ENCODE data around the gene TCF25. TPM values are rescaled to one million over a fixed set of nuclear protein-coding genes. Genes with fewer than 3 reads are reported as not detected.

Gene TCF25
- total RNA-seq, 2 donors from 2014 or later: 166 to 247 TPM

DNA sequence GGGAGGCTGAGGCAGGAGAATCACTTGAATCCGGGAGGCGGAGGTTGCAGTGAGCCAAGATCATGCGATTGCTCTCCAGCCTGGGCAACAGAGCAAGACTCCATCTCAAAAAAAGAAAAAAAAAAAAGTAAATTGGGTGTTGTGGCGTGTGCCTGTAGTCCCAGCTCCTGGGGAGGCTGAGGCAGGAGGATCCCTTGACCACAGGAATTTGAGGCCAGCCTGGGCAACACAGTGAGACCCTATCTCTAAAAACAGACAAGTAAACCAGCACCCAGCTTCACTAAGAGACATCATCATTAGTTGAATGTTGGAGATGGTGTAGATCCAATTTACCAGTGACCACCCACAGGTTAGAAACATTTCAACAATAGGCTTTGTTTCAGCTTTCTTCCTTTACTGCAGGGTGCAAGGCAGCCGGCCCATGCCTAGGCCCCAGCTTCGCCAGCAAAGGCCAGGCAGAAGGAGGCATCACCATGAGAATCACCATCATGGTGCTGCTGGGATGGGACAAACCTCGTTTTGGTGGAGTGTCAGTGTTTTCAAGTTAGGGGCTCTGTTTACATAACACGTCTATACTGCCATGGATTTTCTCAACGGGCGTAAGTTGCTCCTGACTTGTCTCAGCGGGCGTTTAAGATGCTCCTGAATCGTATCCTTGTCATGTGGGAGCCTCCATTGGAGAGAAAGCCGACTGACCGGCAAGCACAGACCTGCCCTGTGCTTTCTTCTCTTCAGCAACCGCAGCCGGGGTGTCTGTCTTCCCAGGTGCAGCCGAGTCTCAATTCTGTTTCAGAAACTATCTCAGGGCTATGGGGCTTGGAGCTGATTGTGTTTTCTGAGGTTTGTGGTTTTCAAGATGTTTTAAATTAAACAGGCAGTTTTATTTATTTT, 7.3 kb downstream of the TCF25 start:
- no peak for DNase-seq (ENCODE audit: low spot score)
- H3K27me3 ChIP-seq (replicated peaks; ENCODE audit: insufficient read depth): no peaks in the 10 kb centered on the region
- H3K9me3 ChIP-seq: no peaks in the 10 kb centered on the region
- H3K27ac ChIP-seq: no peak overlapping the region
- H3K4me3 ChIP-seq: no peak overlapping the region
- TF ChIP-seq, protein P1, sequence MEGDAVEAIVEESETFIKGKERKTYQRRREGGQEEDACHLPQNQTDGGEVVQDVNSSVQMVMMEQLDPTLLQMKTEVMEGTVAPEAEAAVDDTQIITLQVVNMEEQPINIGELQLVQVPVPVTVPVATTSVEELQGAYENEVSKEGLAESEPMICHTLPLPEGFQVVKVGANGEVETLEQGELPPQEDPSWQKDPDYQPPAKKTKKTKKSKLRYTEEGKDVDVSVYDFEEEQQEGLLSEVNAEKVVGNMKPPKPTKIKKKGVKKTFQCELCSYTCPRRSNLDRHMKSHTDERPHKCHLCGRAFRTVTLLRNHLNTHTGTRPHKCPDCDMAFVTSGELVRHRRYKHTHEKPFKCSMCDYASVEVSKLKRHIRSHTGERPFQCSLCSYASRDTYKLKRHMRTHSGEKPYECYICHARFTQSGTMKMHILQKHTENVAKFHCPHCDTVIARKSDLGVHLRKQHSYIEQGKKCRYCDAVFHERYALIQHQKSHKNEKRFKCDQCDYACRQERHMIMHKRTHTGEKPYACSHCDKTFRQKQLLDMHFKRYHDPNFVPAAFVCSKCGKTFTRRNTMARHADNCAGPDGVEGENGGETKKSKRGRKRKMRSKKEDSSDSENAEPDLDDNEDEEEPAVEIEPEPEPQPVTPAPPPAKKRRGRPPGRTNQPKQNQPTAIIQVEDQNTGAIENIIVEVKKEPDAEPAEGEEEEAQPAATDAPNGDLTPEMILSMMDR (IDR thresholded peaks at IDR 0.05): no peak
- no peak for ATAC-seq (ENCODE audit: insufficient number of reproducible peaks, low FRiP score, low read depth)
- no peaks in the 10 kb centered on the region for H3K4me1 ChIP-seq (ENCODE audit: control insufficient read depth in 1 of 2, low read depth in 2 of 2)
- H3K36me3 ChIP-seq: peaks cover 68% of the 10 kb centered on the region

DNA sequence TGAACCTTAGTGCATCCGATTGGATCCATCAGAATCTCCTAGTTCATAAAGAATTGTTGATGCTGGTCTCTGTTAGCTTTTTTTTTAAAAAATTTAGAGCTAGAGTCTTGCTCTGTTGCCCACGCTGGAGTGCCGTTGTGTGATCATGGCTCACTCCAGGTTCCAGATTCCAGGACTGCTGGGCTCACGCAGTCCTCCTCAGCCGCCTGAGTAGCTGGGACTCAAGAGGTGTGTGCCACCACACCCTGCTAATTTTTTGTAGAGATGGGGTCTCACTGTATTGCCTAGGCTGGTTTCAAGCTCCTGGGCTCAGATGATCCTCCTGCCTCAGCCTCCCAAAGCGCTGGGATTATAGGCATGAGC, 8.0 kb downstream of the TCF25 start:
- TF ChIP-seq, protein P1 (IDR thresholded peaks at IDR 0.05): no peak
- H3K9me3 ChIP-seq: no peaks in the 10 kb centered on the region
- no peak for DNase-seq (ENCODE audit: low spot score)
- ATAC-seq (ENCODE audit: insufficient number of reproducible peaks, low FRiP score, low read depth): no peak
- H3K36me3 ChIP-seq: peaks cover 71% of the 10 kb centered on the region
- no peak overlapping the region for H3K27ac ChIP-seq
- no peaks in the 10 kb centered on the region for H3K4me1 ChIP-seq (ENCODE audit: control insufficient read depth in 1 of 2, low read depth in 2 of 2)
- H3K4me3 ChIP-seq: no peak overlapping the region
- no peaks in the 10 kb centered on the region for H3K27me3 ChIP-seq (replicated peaks; ENCODE audit: insufficient read depth)

DNA sequence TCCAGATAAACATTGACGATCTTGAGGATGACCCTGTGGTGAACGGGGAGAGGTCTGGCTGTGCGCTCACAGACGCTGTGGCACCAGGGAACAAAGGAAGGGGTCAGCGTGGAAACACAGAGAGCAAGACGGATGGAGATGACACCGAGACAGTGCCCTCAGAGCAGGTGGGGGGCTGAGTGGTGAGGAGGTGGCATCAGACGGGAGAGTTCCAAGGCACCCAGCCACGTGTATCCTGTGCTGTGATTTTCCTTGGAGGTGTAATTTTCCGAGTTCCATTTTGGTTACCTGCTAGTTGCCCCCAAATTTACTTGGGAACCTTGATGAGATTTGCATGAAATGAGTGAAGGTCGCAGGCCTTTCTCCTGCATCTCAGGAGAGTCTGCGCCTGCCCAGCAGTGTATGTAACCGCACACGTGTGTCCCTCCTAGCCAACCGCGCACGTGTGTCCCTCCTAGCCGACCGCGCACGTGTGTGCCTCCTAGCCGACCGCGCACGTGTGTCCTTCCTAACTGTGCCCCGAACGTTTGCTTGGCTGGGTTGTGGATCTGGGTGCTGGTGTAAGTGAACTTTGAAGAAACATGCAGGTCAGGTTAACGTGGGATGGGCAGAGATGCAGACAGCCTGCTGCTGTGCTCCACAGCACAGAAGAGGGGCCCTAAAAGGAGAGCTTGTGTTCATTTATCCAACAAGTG, 10.1 kb downstream of the TCF25 start:
- TF ChIP-seq, protein P1 (IDR thresholded peaks at IDR 0.05): no peak
- Histone ChIP-seq H3K27ac (no peak overlapping the region), H3K9me3 (no peaks in the 10 kb centered on the region), H3K4me3 (no peak overlapping the region), H3K4me1 (ENCODE audit: control insufficient read depth in 1 of 2, low read depth in 2 of 2) (no peaks in the 10 kb centered on the region), H3K36me3 (peaks cover 88% of the 10 kb centered on the region), H3K27me3 (replicated peaks; ENCODE audit: insufficient read depth) (no peaks in the 10 kb centered on the region)
- DNase-seq (ENCODE audit: low spot score) (no peak), ATAC-seq (ENCODE audit: insufficient number of reproducible peaks, low FRiP score, low read depth) (no peak)

DNA sequence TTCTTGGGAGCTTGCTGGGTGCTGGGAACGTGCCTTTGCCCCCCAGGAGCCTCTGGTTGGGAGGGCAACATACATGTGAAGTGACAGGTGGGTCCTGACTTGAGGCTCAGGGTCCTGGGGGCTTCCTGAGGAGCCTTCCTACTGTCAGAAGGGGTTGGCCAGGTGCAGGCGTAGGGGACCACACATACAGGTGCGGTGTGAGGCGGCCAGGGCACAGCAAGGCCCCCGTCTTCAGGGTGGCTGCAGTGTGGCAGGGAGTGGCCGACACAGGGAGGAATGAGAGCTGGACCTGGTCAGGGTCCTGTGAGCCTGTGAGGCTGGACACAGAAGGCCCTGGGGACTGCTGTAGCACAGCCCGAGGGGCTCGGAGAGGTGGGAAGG, 10.6 kb downstream of the TCF25 start:
- Histone ChIP-seq H3K4me1 (ENCODE audit: control insufficient read depth in 1 of 2, low read depth in 2 of 2) (no peaks in the 10 kb centered on the region), H3K27me3 (replicated peaks; ENCODE audit: insufficient read depth) (no peaks in the 10 kb centered on the region), H3K9me3 (no peaks in the 10 kb centered on the region), H3K36me3 (peaks cover 84% of the 10 kb centered on the region), H3K27ac (no peak overlapping the region), H3K4me3 (no peak overlapping the region)
- TF ChIP-seq, protein P1 (IDR thresholded peaks at IDR 0.05): no peak
- no peak for DNase-seq (ENCODE audit: low spot score)
- ATAC-seq (ENCODE audit: insufficient number of reproducible peaks, low FRiP score, low read depth): no peak

DNA sequence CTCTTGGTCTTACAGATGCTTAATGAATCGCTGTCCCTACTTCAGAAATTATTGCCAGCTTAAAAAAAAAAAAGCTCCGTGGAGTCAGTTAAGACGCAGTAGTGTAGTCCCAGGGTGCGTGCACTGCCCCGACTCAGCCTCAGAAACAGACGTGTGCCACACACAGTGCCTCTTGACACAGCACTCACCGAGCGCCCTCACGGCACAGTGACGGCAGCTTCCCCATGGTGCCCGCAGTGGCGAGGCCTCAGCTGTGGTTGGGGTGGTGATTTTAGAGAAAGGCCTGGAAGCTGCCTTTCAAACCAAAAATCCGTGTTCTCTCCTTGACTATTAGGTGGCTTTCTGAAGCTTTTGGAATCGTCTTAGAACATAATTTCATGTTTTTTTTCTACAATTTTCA, 13.9 kb downstream of the TCF25 start:
- H3K27ac ChIP-seq: no peak overlapping the region
- peaks cover 79% of the 10 kb centered on the region for H3K36me3 ChIP-seq
- H3K27me3 ChIP-seq (replicated peaks; ENCODE audit: insufficient read depth): no peaks in the 10 kb centered on the region
- H3K9me3 ChIP-seq: no peaks in the 10 kb centered on the region
- H3K4me1 ChIP-seq (ENCODE audit: control insufficient read depth in 1 of 2, low read depth in 2 of 2): no peaks in the 10 kb centered on the region
- no peak overlapping the region for H3K4me3 ChIP-seq
- ATAC-seq (ENCODE audit: insufficient number of reproducible peaks, low FRiP score, low read depth) (no peak), DNase-seq (ENCODE audit: low spot score) (no peak)
- TF ChIP-seq, protein P1 (IDR thresholded peaks at IDR 0.05): no peak

Measured in thoracic aorta (tissue), 2 donors.